ENCODE measurements around the gene IFI44L. TPM values are rescaled to one million over a fixed set of nuclear protein-coding genes. Genes with fewer than 3 reads are reported as not detected.

IFI44L gene
- total RNA-seq, 2 experiments from 2014 or later, result 358 to 374 TPM

DNA sequence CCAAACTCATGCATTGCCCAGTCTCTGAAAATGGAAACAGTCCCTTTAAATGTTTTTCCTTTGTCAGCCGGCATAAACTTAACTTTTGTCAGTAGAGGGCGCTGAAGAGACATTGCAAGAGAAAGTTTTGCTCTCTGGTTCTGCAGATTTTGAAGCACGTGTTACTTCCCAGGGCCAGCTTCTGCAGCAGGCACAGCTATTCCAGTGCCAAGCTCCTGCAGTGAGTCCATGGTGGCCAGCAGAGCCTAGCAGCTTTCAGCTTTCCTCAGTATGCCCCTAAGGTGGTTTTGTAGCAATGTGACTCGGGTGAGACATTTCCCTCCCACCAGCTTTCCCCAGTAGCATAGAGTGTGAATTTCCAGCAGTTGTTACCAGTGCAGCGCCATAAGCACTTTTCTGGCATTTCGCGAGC lies 2.6 kb upstream of the IFI44L start:
- peak overlapping the region; percentile 61 for H3K27ac Mint-ChIP-seq
- POLR2A ChIA-PET, result interaction anchor here (1.0 kb wide), 1 partner anchor 613 kb away, joined by 4 read pairs; the partner anchor contains the start of gene DNAJB4
- H3K9me3 Mint-ChIP-seq, result no peaks in the 10 kb centered on the region

DNA sequence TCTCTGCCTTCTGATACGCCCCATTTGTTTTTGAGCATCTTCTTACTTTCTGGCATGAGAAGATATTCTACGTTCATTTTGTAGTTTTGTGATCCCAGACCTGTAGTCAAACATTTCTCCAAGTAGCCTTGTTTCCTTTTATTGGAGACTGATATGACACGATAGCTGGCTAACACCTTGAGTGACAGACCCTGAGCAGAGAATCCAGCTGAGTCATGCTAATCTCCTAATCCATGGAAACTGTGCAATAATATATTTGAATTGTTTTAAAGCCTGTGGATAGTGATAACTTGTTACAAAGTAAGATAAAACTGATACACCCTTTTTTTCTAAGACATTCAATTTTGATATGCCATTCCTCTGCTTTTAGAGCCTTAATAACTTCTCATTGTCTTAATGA lies 1.2 kb upstream of the IFI44L start:
- DNase-seq, result no peak
- H3K27ac Mint-ChIP-seq, result peak overlapping the region; percentile 98
- H3K27me3 Mint-ChIP-seq, result peaks cover 7% of the 10 kb centered on the region
- peaks cover 33% of the 10 kb centered on the region for H3K36me3 Mint-ChIP-seq (ENCODE audit: low read depth)
- ChIA-PET POLR2A (interaction anchor here (1.3 to 1.4 kb wide), 2 partner anchors 57 to 59 kb away, joined by 3 to 4 read pairs; no protein-coding TSS in a partner anchor), CTCF (no interaction called here)
- H3K9me3 Mint-ChIP-seq, result no peaks in the 10 kb centered on the region
- H3K4me1 Mint-ChIP-seq, result peaks cover 44% of the 10 kb centered on the region
- peak overlapping the region; percentile 100 for H3K4me3 Mint-ChIP-seq

More for the DNA sequence above, 2.6 kb upstream of the IFI44L start:
- peak; percentile 77 for DNase-seq
- Mint-ChIP-seq H3K4me3 (peak overlapping the region; percentile 35), H3K4me1 (peaks cover 37% of the 10 kb centered on the region), H3K36me3 (ENCODE audit: low read depth) (peaks cover 19% of the 10 kb centered on the region), H3K27me3 (peaks cover 10% of the 10 kb centered on the region)
- CTCF ChIA-PET, result interaction anchor here (0.6 to 2.1 kb wide), 12 partner anchors 10 to 613 kb away, joined by 3 to 13 read pairs (median 3); partner anchors contain the start of gene DNAJB4

GRCh38 chr1:78619446-78619802 lies 824 bp upstream of the IFI44L start:
- H3K27ac Mint-ChIP-seq, result peak overlapping the region; percentile 98
- CTCF ChIA-PET, result interaction anchor here (0.6 to 1.9 kb wide), 4 partner anchors 30 to 1006 kb away, joined by 3 to 6 read pairs (median 4); partner anchors contain the start of gene IFI44
- no peaks in the 10 kb centered on the region for H3K9me3 Mint-ChIP-seq
- peaks cover 37% of the 10 kb centered on the region for H3K36me3 Mint-ChIP-seq (ENCODE audit: low read depth)
- POLR2A ChIA-PET, result interaction anchor here (1.3 to 2.0 kb wide), 3 partner anchors 30 to 59 kb away, joined by 3 to 21 read pairs (median 4); partner anchors contain the start of gene IFI44
- peak overlapping the region; percentile 100 for H3K4me3 Mint-ChIP-seq
- peaks cover 47% of the 10 kb centered on the region for H3K4me1 Mint-ChIP-seq
- DNase-seq, result no peak
- H3K27me3 Mint-ChIP-seq, result peaks cover 7% of the 10 kb centered on the region

- ChIA-PET POLR2A (interaction anchor here (1.1 to 2.0 kb wide), 4 partner anchors 29 to 642 kb away, joined by 6 to 21 read pairs (median 9); partner anchors contain the start of genes DNAJB4, FUBP1 and IFI44), CTCF (interaction anchor here (0.9 to 1.9 kb wide), 6 partner anchors 29 to 58 kb away, joined by 3 to 6 read pairs (median 4); partner anchors contain the start of gene IFI44)
- Mint-ChIP-seq H3K9me3 (no peaks in the 10 kb centered on the region), H3K36me3 (ENCODE audit: low read depth) (peaks cover 48% of the 10 kb centered on the region), H3K4me3 (peak overlapping the region; percentile 100), H3K27me3 (peaks cover under 1% of the 10 kb centered on the region), H3K4me1 (peaks cover 57% of the 10 kb centered on the region), H3K27ac (peak overlapping the region; percentile 98)
- DNase-seq, result no peak
Observed at GRCh38 chr1:78620666-78621065, 418 bp downstream of the IFI44L start.

GRCh38 chr1:78622548-78622947 lies 2.3 kb downstream of the IFI44L start:
- Mint-ChIP-seq H3K27ac (peak overlapping the region; percentile 90), H3K4me1 (peaks cover 55% of the 10 kb centered on the region), H3K9me3 (no peaks in the 10 kb centered on the region), H3K4me3 (peak overlapping the region; percentile 100), H3K36me3 (ENCODE audit: low read depth) (peaks cover 62% of the 10 kb centered on the region), H3K27me3 (no peaks in the 10 kb centered on the region)
- ChIA-PET POLR2A (interaction anchor here (0.6 to 1.5 kb wide), 3 partner anchors 26 to 51 kb away, joined by 3 to 10 read pairs (median 7); partner anchors contain the start of gene IFI44), CTCF (interaction anchor here (0.9 to 3.0 kb wide), 5 partner anchors 10 to 59 kb away, joined by 3 to 11 read pairs (median 5); partner anchors contain the start of gene IFI44)
- DNase-seq, result no peak

DNA sequence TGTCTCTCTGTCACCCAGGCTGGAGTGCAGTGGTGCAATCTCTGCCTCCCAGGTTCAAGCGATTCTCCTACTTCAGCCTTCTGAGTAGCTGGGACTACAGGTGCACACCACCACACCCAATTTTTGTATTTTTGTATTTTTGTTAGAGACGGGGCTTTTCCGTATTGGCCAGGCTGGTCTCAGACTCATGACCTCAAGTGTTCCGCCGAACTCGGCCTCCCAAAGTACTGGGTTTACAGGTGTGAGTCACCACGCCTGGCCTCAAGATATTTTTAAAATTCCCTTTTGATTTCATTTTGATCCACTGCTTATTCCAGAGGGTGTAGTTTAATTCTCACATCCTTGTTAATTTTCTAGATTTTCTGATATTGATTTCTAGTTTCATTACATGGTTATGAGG lies 3.8 kb downstream of the IFI44L start:
- Mint-ChIP-seq H3K36me3 (ENCODE audit: low read depth) (peaks cover 76% of the 10 kb centered on the region), H3K27ac (peak overlapping the region; percentile 90), H3K4me3 (peak overlapping the region; percentile 100), H3K4me1 (peaks cover 54% of the 10 kb centered on the region), H3K9me3 (no peaks in the 10 kb centered on the region), H3K27me3 (no peaks in the 10 kb centered on the region)
- no peak for DNase-seq
- CTCF ChIA-PET, result interaction anchor here (3.0 kb wide), 1 partner anchor 9 kb away, joined by 11 read pairs; no protein-coding TSS in a partner anchor
- POLR2A ChIA-PET, result interaction anchor here (0.7 to 1.0 kb wide), 3 partner anchors 8 to 31 kb away, joined by 3 read pairs; partner anchors contain the start of gene IFI44

GRCh38 chr1:78627321-78627720 lies 7.1 kb downstream of the IFI44L start:
- no peaks in the 10 kb centered on the region for H3K9me3 Mint-ChIP-seq
- peaks cover 58% of the 10 kb centered on the region for H3K4me1 Mint-ChIP-seq
- peaks cover 84% of the 10 kb centered on the region for H3K36me3 Mint-ChIP-seq (ENCODE audit: low read depth)
- H3K27ac Mint-ChIP-seq, result no peak overlapping the region
- ChIA-PET CTCF (interaction anchor here (1.1 to 2.9 kb wide), 3 partner anchors 10 to 39 kb away, joined by 4 to 12 read pairs (median 9); no protein-coding TSS in a partner anchor), POLR2A (interaction anchor here (0.8 to 1.3 kb wide), 4 partner anchors 22 to 31 kb away, joined by 3 read pairs; partner anchors contain the start of gene IFI44)
- no peaks in the 10 kb centered on the region for H3K27me3 Mint-ChIP-seq
- DNase-seq, result no peak
- peak overlapping the region; percentile 66 for H3K4me3 Mint-ChIP-seq

GRCh38 chr1:78630600-78630999 lies 10.4 kb downstream of the IFI44L start:
- Mint-ChIP-seq H3K36me3 (ENCODE audit: low read depth) (peaks cover 80% of the 10 kb centered on the region), H3K27me3 (no peaks in the 10 kb centered on the region), H3K4me1 (peaks cover 60% of the 10 kb centered on the region), H3K9me3 (no peaks in the 10 kb centered on the region), H3K27ac (no peak overlapping the region), H3K4me3 (no peak overlapping the region)
- ChIA-PET CTCF (no interaction called here), POLR2A (no interaction called here)
- no peak for DNase-seq

GRCh38 chr1:78633209-78633608 lies 13.0 kb downstream of the IFI44L start:
- no peak for DNase-seq
- ChIA-PET CTCF (interaction anchor here (1.8 to 3.2 kb wide), 2 partner anchors 10 to 16 kb away, joined by 5 to 11 read pairs; no protein-coding TSS in a partner anchor), POLR2A (no interaction called here)
- Mint-ChIP-seq H3K27ac (no peak overlapping the region), H3K9me3 (peaks cover 2% of the 10 kb centered on the region), H3K36me3 (ENCODE audit: low read depth) (peaks cover 84% of the 10 kb centered on the region), H3K4me1 (peaks cover 66% of the 10 kb centered on the region), H3K27me3 (no peaks in the 10 kb centered on the region), H3K4me3 (no peak overlapping the region)

DNA sequence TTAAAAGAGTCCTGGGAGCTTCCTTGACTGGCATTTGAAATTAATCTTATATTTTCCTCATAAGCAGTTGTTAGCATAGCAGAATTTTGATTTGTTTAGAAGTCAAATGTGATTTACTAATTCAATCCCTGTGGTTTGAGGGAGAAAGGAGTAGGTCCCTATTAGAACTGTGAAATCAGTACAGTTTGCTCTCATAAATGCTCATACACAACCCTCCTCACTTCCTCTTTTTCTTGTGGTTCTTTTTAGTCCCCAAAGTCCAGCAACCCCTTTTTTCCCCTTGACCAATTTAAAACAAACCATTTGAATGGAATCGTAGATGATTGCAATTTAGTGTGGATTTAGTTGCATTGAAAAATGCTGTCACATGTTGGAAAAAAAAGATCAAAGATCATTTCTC lies 20.2 kb downstream of the IFI44L start:
- Mint-ChIP-seq H3K4me3 (no peak overlapping the region), H3K27me3 (no peaks in the 10 kb centered on the region), H3K36me3 (ENCODE audit: low read depth) (peaks cover 98% of the 10 kb centered on the region), H3K4me1 (peaks cover 74% of the 10 kb centered on the region), H3K9me3 (peaks cover 15% of the 10 kb centered on the region), H3K27ac (peak overlapping the region; percentile 42)
- DNase-seq, result no peak
- ChIA-PET CTCF (interaction anchor here (0.9 to 3.5 kb wide), 3 partner anchors 11 to 18 kb away, joined by 3 to 12 read pairs (median 3); no protein-coding TSS in a partner anchor), POLR2A (no interaction called here)

GRCh38 chr1:78641558-78641957 lies 21.3 kb downstream of the IFI44L start:
- Mint-ChIP-seq H3K9me3 (peaks cover 23% of the 10 kb centered on the region), H3K27me3 (no peaks in the 10 kb centered on the region), H3K4me3 (no peak overlapping the region), H3K4me1 (peaks cover 78% of the 10 kb centered on the region), H3K36me3 (ENCODE audit: low read depth) (peaks cover 100% of the 10 kb centered on the region), H3K27ac (no peak overlapping the region)
- DNase-seq, result no peak
- CTCF ChIA-PET, result no interaction called here
- POLR2A ChIA-PET, result no interaction called here

- no peaks in the 10 kb centered on the region for H3K27me3 Mint-ChIP-seq
- peaks cover 41% of the 10 kb centered on the region for H3K9me3 Mint-ChIP-seq
- peaks cover 88% of the 10 kb centered on the region for H3K36me3 Mint-ChIP-seq (ENCODE audit: low read depth)
- ChIA-PET POLR2A (no interaction called here), CTCF (no interaction called here)
- peak overlapping the region; percentile 63 for H3K27ac Mint-ChIP-seq
- H3K4me3 Mint-ChIP-seq, result peak overlapping the region; percentile 17
- peak; percentile 37 for DNase-seq
- peaks cover 70% of the 10 kb centered on the region for H3K4me1 Mint-ChIP-seq
Observed at GRCh38 chr1:78645723-78646122, 25.5 kb downstream of the IFI44L start.

DNA sequence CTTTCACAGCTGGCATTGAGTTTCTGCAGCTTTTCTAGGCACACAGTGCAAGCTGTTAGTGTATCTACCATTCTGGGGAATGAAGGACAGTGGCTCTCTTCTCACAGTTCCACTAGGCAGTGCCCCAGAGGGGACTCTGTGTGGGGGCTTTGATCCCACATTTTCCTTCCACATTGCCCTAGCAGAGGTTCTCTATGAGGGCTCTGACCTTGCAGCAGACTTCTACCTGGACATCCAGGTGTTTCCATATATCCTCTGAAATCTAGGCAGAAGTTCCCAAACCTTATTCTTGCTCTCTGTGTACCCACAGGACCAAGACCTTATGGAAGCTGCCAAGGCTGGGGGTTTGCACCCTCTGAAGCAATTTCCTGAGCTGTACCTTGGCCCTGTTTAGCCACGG lies 27.0 kb downstream of the IFI44L start:
- Mint-ChIP-seq H3K27ac (peak overlapping the region; percentile 16), H3K9me3 (peaks cover 41% of the 10 kb centered on the region), H3K36me3 (ENCODE audit: low read depth) (peaks cover 88% of the 10 kb centered on the region), H3K4me3 (no peak overlapping the region), H3K4me1 (peaks cover 67% of the 10 kb centered on the region), H3K27me3 (no peaks in the 10 kb centered on the region)
- POLR2A ChIA-PET, result no interaction called here
- CTCF ChIA-PET, result no interaction called here
- no peak for DNase-seq
